T follicular helper cell (primary cell): ENCODE data around the gene UBE2D4.
"Not testable (repeated sequence)": the region's sequence is repeated elsewhere in the genome, so short reads cannot be mapped to it uniquely, and the experiment has no call there.

Experiments used
- DNase-seq: peaks from one replicate; pipeline ENCODE4 v3.0.0-alpha.2; 2020; ENCODE audit warnings: low read depth

Gene UBE2D4

GRCh38 chr7:43966392-43966791 is 40.2 kb downstream of the UBE2D4 start:
- not testable (repeated sequence) for DNase-seq

GRCh38 chr7:43968172-43969040 is 42.2 kb downstream of the UBE2D4 start:
- DNase-seq, result not testable (repeated sequence)

- DNase-seq, result not testable (repeated sequence)
Measured at GRCh38 chr7:43969586-43969985, 43.4 kb downstream of the UBE2D4 start.

DNA sequence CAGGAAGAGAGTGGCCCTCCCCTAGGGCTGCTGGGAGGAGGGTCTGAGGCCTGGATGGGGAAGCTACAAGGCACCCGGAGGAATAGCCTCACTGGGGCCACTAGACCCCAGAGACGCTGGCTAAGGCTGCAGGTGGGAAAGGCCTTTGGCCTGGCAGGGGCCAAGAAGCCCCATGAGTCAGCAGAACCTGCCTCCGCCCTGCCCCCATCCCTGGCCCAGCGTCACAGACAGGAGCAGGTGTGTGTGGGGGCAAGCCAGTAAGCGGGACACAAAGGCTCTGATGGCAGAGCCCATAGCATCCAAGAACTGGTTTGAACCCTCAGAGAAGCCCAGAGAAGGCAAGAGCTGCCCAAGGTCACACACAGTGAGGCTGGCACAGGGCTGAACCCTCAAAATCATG is 44.5 kb downstream of the UBE2D4 start:
- not testable (repeated sequence) for DNase-seq

DNA sequence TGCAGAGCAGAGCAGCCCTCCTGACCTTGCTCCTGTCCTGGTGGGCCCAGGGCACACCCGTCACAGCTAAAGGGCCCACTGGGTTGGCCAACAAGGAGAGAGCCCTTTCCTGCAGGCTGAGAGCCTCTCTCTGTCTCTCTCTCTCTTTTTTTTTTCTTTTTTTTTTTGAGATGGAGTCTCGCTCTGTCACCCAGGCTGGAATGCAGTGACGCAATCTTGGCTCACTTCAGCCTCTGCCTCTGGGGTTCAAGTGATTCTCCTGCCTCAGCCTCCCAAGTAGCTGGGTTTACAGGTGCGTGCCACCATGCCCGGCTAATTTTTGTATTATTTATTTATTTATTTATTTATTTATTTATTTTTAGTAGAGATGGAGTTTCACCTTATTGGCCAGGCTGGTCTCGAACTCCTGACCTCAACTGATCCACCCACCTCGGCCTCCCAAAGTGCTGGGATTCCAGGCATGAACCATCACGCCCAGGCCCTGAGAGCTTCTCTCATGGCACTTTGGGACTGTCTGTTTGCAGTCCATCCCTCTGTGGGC is 47.9 kb downstream of the UBE2D4 start:
- DNase-seq, result not testable (repeated sequence)

GRCh38 chr7:43974725-43975482 is 48.7 kb downstream of the UBE2D4 start:
- DNase-seq, result not testable (repeated sequence)

GRCh38 chr7:43977525-43977924 is 51.3 kb downstream of the UBE2D4 start:
- DNase-seq, result no peak

GRCh38 chr7:43978102-43978501 is 51.9 kb downstream of the UBE2D4 start:
- not testable (repeated sequence) for DNase-seq

- not testable (repeated sequence) for DNase-seq
Measured at GRCh38 chr7:43982848-43983247, 56.6 kb downstream of the UBE2D4 start.

DNA sequence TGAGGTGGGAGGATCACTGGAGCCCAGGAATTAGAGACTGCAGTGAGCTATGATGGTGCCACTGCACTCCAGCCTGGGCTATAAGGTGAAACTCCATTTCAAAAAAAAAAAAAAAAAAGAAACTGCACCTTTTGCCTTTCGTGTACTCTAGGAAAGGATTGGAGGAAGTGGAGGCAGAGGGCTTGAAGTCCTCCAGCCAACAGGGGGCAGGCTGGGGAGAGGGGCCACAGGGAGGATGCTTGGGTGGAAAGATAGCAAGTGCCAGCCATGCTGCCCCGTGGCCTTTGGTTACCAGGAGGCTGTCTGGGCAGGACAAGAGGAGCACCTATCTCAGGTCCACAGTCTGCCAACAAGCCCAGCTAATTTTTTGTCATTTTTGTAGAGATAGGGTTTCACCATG is 57.5 kb downstream of the UBE2D4 start:
- not testable (repeated sequence) for DNase-seq

DNA sequence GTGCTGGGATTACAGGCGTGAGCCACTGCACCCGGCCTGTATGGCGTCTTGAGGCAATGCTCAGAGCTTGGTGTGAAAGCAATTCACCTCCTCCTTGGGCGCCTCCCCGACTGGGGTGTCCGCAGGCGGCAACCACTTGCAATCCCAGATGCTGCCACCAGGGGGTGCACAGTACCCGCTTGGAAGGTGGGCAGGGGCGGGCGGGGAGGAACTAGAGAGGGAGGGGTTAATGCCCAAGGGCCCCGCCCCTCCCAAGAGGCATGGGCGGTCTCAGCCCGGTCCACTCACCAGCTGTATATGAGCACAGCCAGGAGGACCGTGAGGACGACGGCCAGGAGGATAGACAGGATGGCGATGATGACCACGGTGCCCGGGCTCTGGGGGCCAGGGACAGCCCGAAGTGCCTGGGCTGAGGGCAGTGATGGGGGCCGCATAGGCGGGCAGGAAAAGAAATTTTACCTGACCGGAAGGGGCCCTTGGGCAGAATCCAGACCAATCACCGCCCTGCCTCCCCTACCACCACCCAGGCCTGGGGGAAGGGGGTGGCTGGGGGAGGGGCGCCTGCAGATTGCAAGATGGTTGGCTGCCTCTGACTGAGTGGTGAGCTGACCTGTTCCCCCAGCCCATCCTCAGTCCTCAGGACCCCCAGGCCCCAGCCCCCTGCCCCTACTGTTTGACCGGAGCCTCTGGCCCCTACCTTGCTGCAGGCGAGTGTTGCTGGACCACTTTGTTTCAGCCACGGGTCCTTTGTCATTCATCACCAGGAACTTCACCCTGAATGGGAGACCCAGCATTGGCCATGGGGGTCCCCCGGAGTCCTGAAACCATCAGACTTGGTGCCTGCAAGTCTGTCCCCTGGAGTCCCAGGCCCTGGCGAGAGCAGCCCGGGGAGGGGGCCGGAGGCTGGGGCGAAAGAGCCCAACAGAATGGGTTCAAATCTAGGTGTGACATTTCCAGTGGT is 59.9 kb downstream of the UBE2D4 start:
- DNase-seq, result peak; percentile 84

- not testable (repeated sequence) for DNase-seq
Measured at GRCh38 chr7:43987476-43987875, 61.2 kb downstream of the UBE2D4 start.

DNA sequence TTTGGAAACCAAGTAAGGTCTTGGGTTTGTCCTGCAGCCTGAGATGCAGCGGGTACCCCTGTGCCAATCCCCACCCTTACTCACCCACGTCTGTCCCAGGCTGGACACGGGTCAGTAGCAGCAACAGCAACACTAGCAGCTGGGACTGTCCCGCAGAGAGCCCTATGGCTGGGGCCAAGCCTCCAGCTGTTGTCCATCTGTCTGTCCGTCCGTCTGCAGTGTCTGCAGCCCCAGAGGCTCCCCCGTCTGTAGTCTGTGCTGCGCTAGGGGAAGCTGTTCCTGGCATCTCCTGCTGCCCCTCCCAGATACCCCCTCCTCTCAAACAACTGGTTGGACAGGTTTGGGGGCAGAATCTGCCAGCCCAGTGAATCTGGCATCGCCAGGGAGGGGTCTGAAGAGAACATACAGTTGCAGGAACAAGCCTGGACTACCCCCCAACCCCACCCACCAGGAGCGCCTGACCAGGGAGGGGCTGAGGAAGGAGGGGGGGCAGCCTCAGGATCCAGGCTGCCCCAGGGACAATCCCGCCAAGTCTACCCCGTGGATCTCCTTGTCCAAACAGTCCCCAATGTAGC is 63.9 kb downstream of the UBE2D4 start:
- not testable (repeated sequence) for DNase-seq

DNA sequence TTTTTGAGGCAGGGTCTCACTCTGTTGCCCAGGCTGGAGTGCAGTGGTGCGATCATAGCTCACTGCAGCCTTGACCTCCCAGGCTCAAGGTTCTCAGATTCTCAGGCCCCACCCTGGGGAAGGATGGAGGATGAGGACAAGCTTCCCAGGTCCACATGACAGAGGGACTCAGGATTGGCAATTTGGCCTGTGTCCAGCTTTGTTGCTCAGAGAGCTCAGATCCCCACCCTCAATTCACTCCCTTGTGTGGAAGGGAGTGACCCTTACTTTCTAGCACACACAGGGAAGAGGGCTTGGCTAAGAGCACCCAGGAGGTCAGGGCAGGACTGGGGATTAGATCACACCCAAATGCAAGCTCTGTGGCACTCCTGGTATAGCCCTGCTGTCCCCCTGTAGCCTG is 64.6 kb downstream of the UBE2D4 start:
- not testable (repeated sequence) for DNase-seq

DNA sequence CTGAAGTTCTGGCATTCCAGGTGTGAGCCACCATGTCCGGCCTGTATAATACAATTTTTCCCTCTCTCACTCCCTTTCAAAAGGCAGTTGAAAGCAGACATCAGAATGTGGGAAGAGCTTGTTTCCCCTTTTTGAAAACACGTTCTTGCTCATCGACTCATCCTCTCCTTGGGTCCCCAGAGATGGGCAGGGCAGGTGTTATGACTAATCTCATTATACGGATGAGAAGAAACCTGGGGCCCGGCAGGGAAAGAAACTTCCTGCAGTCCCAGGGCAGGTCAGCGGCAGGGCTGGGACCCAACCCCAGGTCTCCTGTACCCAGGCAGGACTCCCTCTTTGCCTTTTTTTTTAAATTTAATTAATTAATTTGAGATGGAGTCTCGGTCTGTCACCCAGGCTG is 66.7 kb downstream of the UBE2D4 start:
- not testable (repeated sequence) for DNase-seq

- not testable (repeated sequence) for DNase-seq
Measured at GRCh38 chr7:43994681-43995080, 68.4 kb downstream of the UBE2D4 start.

DNA sequence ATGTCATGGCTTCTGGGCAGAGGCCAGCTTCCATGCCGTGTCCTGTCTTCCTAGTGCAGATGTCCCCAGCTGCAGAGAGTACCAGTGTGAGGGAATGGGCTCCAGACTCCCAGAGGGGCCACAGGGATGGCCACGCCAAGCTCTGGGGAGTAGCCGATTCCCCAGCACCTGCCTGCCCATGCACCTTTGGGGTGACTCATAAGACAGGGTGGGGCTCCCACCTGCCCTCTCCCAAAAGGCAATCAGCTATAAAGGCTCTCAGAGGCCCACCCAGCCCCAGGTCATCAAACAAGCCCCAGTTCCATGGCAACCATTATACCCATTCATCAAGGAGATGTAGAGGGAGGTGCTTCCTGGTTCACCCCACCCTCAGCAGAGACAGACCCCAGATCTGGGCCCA is 71.3 kb downstream of the UBE2D4 start, which contains the start of gene SPDYE1:
TSS of gene SPDYE1 (plus strand) at position 366 of the 400 bp plus-strand sequence. CDS start 2,053 bp downstream, outside the sequence.
- DNase-seq, result not testable (repeated sequence)
